Hippocampal formation (tissue), 2 donors: ENCODE data around the gene LDHD.

ENCODE experiments used
- DNase-seq, 2 donors: peaks; one replicate each; lab custom pipeline; 2025; lab: John Stamatoyannopoulos, UW

Gene LDHD

GRCh38 chr16:75114946-75115825 lies 1.4 kb downstream of the LDHD start:
- no peak for DNase-seq

GRCh38 chr16:75114179-75114945 lies 2.2 kb downstream of the LDHD start:
- no peak for DNase-seq

GRCh38 chr16:75113541-75114121 lies 2.9 kb downstream of the LDHD start:
- DNase-seq, result no peak

GRCh38 chr16:75112734-75113491 lies 3.7 kb downstream of the LDHD start:
- DNase-seq, result no peak

- DNase-seq, result no peak
Observed at GRCh38 chr16:75111961-75112733, 4.4 kb downstream of the LDHD start.

- no peak for DNase-seq
Observed at GRCh38 chr16:75111514-75111940, 5.1 kb downstream of the LDHD start.

- DNase-seq, result peak; percentile 87 to 88
Observed at GRCh38 chr16:75110637-75111513, 5.7 kb downstream of the LDHD start.

GRCh38 chr16:75109732-75110243 lies 6.8 kb downstream of the LDHD start:
- DNase-seq, result peak; percentile 24 to 25

GRCh38 chr16:75108792-75109731 lies 7.5 kb downstream of the LDHD start:
- peak; percentile 40 to 62 for DNase-seq

GRCh38 chr16:75107505-75107904 lies 9.1 kb downstream of the LDHD start:
- DNase-seq, result no peak

- DNase-seq, result no peak
Observed at GRCh38 chr16:75106351-75107274, 10.0 kb downstream of the LDHD start.

GRCh38 chr16:75105306-75106061 lies 11.1 kb downstream of the LDHD start:
- DNase-seq, result peak; percentile 48 to 67

- DNase-seq, result no peak
Observed at GRCh38 chr16:75104836-75105235, 11.7 kb downstream of the LDHD start.

- no peak for DNase-seq
Observed at GRCh38 chr16:75103994-75104393, 12.6 kb downstream of the LDHD start.

GRCh38 chr16:75102595-75102994 lies 14.0 kb downstream of the LDHD start:
- no peak for DNase-seq

GRCh38 chr16:75101635-75102034 lies 14.9 kb downstream of the LDHD start:
- no peak for DNase-seq

- no peak for DNase-seq
Observed at GRCh38 chr16:75100603-75100990, 16.0 kb downstream of the LDHD start.
